ENCODE data around the gene RPL7A. TPM values are rescaled to one million over a fixed set of nuclear protein-coding genes. Genes with fewer than 3 reads are reported as not detected.

The RPL7A gene
- total and polyA plus RNA-seq, 7 donors: 1,013 to 3,403 (median 1,526) TPM

- Histone ChIP-seq H3K36me3 (ENCODE audit: insufficient read depth in 1 of 2, low read depth in 1 of 2) (no peaks in the 10 kb centered on the region), H3K4me3 (no peak overlapping the region), H3K27me3 (ENCODE audit: insufficient read depth in 3 of 3, low read length in 2 of 3) (peaks cover 0 to 43% (median 8%) of the 10 kb centered on the region in 3 donors), H3K27ac (no peak overlapping the region), H3K4me1 (no peaks in the 10 kb centered on the region), H3K9me3 (no peaks in the 10 kb centered on the region)
- ATAC-seq (no peak), DNase-seq (no peak)
- intact Hi-C loops (cut with DNase I): no loop called here
- no peak for TF ChIP-seq CTCF (IDR thresholded peaks at IDR 0.05)
- 18 to 28% (median 21%) methylated on average over 13 of the region's 13 CpGs for WGBS, 3 donors
Observed at GRCh38 chr9:133304158-133304470, 43.9 kb upstream of the RPL7A start.

GRCh38 chr9:133304477-133305377 is 43.3 kb upstream of the RPL7A start:
- H3K9me3 ChIP-seq: no peaks in the 10 kb centered on the region
- peaks cover 0 to 49% (median 8%) of the 10 kb centered on the region in 3 donors for H3K27me3 ChIP-seq (ENCODE audit: insufficient read depth in 3 of 3, low read length in 2 of 3)
- TF ChIP-seq CTCF (IDR thresholded peaks at IDR 0.05): no peak
- 72 to 81% (median 74%) methylated on average over 35 to 38 of the region's 38 CpGs for WGBS, 3 donors
- no peaks in the 10 kb centered on the region for H3K4me1 ChIP-seq
- no peak overlapping the region for H3K27ac ChIP-seq
- H3K4me3 ChIP-seq: no peak overlapping the region
- intact Hi-C loops (cut with DNase I): no loop called here
- no peaks in the 10 kb centered on the region for H3K36me3 ChIP-seq (ENCODE audit: insufficient read depth in 1 of 2, low read depth in 1 of 2)
- no peak for ATAC-seq
- DNase-seq: no peak

GRCh38 chr9:133305731-133306130 is 42.3 kb upstream of the RPL7A start:
- TF ChIP-seq CTCF (IDR thresholded peaks at IDR 0.05): no peak
- 78 to 86% (median 85%) methylated on average over 20 to 23 of the region's 23 CpGs for WGBS, 3 donors

GRCh38 chr9:133306242-133307204 is 41.5 kb upstream of the RPL7A start:
- WGBS, 3 donors: 42 to 55% (median 50%) methylated on average over 31 of the region's 31 CpGs
- Histone ChIP-seq H3K27me3 (ENCODE audit: insufficient read depth in 3 of 3, low read length in 2 of 3) (peaks cover 0 to 41% (median 8%) of the 10 kb centered on the region in 3 donors), H3K27ac (no peak overlapping the region)

More at GRCh38 chr9:133305731-133306130, 42.3 kb upstream of the RPL7A start:
- Histone ChIP-seq H3K36me3 (ENCODE audit: insufficient read depth in 1 of 2, low read depth in 1 of 2) (no peaks in the 10 kb centered on the region), H3K4me1 (no peaks in the 10 kb centered on the region), H3K4me3 (no peak overlapping the region), H3K27me3 (ENCODE audit: insufficient read depth in 3 of 3, low read length in 2 of 3) (peaks cover 0 to 49% (median 8%) of the 10 kb centered on the region in 3 donors), H3K9me3 (no peaks in the 10 kb centered on the region), H3K27ac (no peak overlapping the region)
- ATAC-seq: no peak
- no peak for DNase-seq
- intact Hi-C loops (cut with DNase I): no loop called here

More at GRCh38 chr9:133306242-133307204, 41.5 kb upstream of the RPL7A start:
- no peak for TF ChIP-seq CTCF (IDR thresholded peaks at IDR 0.05)
- DNase-seq (no peak), ATAC-seq (no peak)
- H3K4me1 ChIP-seq: no peaks in the 10 kb centered on the region
- H3K9me3 ChIP-seq: no peaks in the 10 kb centered on the region
- no peak overlapping the region for H3K4me3 ChIP-seq
- H3K36me3 ChIP-seq (ENCODE audit: insufficient read depth in 1 of 2, low read depth in 1 of 2): no peaks in the 10 kb centered on the region
- intact Hi-C loops (cut with DNase I): no loop called here
